K562 (cell line): ENCODE data around the gene CDYL2. TPM values are rescaled to one million over a fixed set of nuclear protein-coding genes. Genes with fewer than 3 reads are reported as not detected.

Experiments used
- ATAC-seq: fragments of 200-7000 bp; cut with Tn5 transposase; 3 replicates; pipeline ENCODE4 v1.9.1; 2020; ENCODE audit warnings: moderate library complexity
- BruUV-seq: library from RNA; stranded (reverse); fragments of 400-500 nt; replicated peaks from 2 replicates; lab custom pipeline; 2021; lab: Mats Ljungman, UMichigan
- CTCF ChIA-PET: fragments of 300-600 bp; formaldehyde crosslinking; extraction: SDS; loops from one replicate; lab custom pipeline; 2021; ENCODE audit warnings: low intra/inter-chr PET ratio; lab: Yijun Ruan, JAX
- POLR2A ChIA-PET: fragments of 300-600, 350-650 bp; sonication (Branson Sonifier 250); formaldehyde crosslinking; extraction: SDS; loops from one replicate; lab custom pipeline; 2021; ENCODE audit warnings: antibody characterized with exemption, inconsistent platforms; lab: Yijun Ruan, JAX
- DNase-seq, 4 experiments: peaks; one replicate each; pipeline versions ENCODE4 v3.0.0 to v3.0.0-alpha.2; 2011 to 2018; ENCODE audit warnings: low spot score in 3 of 4, mixed read lengths in 3 of 4; ENCODE audit errors: extremely low read depth in 1 of 4
- FAIRE-seq: peaks from 2 replicates; lab custom pipeline; 2011; peaks lifted over from hg19 to GRCh38; lab: Jason Lieb, UNC
- H2AFZ ChIP-seq: 2 replicates; pipeline ENCODE4 v1.6.0; 2011; ENCODE audit warnings: low read depth, low read length, control low read depth, inconsistent platforms
- H3K27ac ChIP-seq: fragments of 200-600 bp; 3 replicates; pipeline ENCODE4 v1.8.0; 2011; ENCODE audit warnings: low read depth, mild to moderate bottlenecking, control low read depth, inconsistent platforms, low read length, moderate library complexity, mixed read lengths; ENCODE audit errors: extremely low read depth
- H3K27me3 ChIP-seq, 2 experiments: fragments of 300-600 bp in 1 of 2; 2 replicates in 1 of 2; 3 replicates in 1 of 2; pipeline versions ENCODE4 v1.6.0 to v1.8.0; 2011; ENCODE audit warnings: inconsistent platforms in 2 of 2, low read length in 2 of 2, mild to moderate bottlenecking in 1 of 2, mixed read lengths in 1 of 2, moderate library complexity in 1 of 2; ENCODE audit not compliant: control insufficient read depth in 2 of 2, insufficient read depth in 2 of 2
- H3K36me3 ChIP-seq: fragments of 300-600 bp; 3 replicates; pipeline ENCODE4 v1.8.0; 2011; ENCODE audit warnings: mild to moderate bottlenecking, low read length, inconsistent platforms; ENCODE audit not compliant: control insufficient read depth, insufficient read depth
- H3K4me1 ChIP-seq, 2 experiments: fragments of 200-600 bp in 1 of 2; replicated peaks in 1 of 2; 2 replicates in 1 of 2; 3 replicates in 1 of 2; pipeline versions ENCODE4 v1.5.1 to v1.8.0; 2011; ENCODE audit warnings: inconsistent platforms in 2 of 2, low read length in 2 of 2, mild to moderate bottlenecking in 1 of 2, mixed read lengths in 1 of 2, moderate library complexity in 1 of 2; ENCODE audit not compliant: control insufficient read depth in 2 of 2, insufficient read depth in 2 of 2
- H3K4me2 ChIP-seq: 2 replicates; pipeline ENCODE4 v1.6.1; 2011; ENCODE audit warnings: low read length, control low read depth, inconsistent platforms, mixed read lengths; ENCODE audit not compliant: insufficient read depth
- H3K4me3 ChIP-seq: fragments of 200-600 bp; sonication (generic), shearing (Covaris generic); 2 replicates; pipeline ENCODE4 v1.5.1; 2016; ENCODE audit warnings: control low read depth, inconsistent platforms
- H3K79me2 ChIP-seq: fragments of 200-600 bp; 3 replicates; pipeline ENCODE4 v1.8.0; 2011; ENCODE audit warnings: low read length, inconsistent platforms; ENCODE audit not compliant: control insufficient read depth, insufficient read depth
- H3K9ac ChIP-seq, 2 experiments: 2 replicates each; pipeline versions ENCODE4 v1.6.0 to v1.6.1; 2011; ENCODE audit warnings: low read depth in 2 of 2, low read length in 2 of 2, control low read depth in 1 of 2, inconsistent platforms in 1 of 2, mild to moderate bottlenecking in 1 of 2, mixed read lengths in 1 of 2; ENCODE audit not compliant: insufficient read depth in 1 of 2
- H3K9me1 ChIP-seq: one replicate; pipeline ENCODE4 v1.6.0; 2011; ENCODE audit warnings: inconsistent platforms, mild to moderate bottlenecking, low read length, moderate library complexity; ENCODE audit not compliant: control insufficient read depth, insufficient read depth
- H3K9me3 ChIP-seq: replicated peaks from 2 replicates; pipeline ENCODE4 v1.5.1; 2011; ENCODE audit warnings: low read depth, low read length, inconsistent platforms; ENCODE audit not compliant: control insufficient read depth, insufficient read depth
- H4K20me1 ChIP-seq: replicated peaks from 2 replicates; pipeline ENCODE4 v1.6.1; 2011; ENCODE audit warnings: low read length, inconsistent platforms, mixed read lengths; ENCODE audit not compliant: control insufficient read depth, insufficient read depth
- CHD4 ChIP-seq: fragments of 200-600 bp; sonication (generic); IDR thresholded peaks from 3 replicates; pipeline ENCODE4 v1.6.1; 2012; ENCODE audit warnings: low read depth, mild to moderate bottlenecking, mixed read lengths, low read length, inconsistent platforms; ENCODE audit not compliant: insufficient read depth, insufficient replicate concordance, poor library complexity, severe bottlenecking
- MAFG ChIP-seq: fragments of 450-650 bp; conservative IDR thresholded peaks from 2 replicates; pipeline ENCODE4 v1.6.1; 2016; ENCODE audit warnings: missing genetic modification characterization, missing compliant biosample characterization
- MIER1 ChIP-seq: fragments of 450-650 bp; IDR thresholded peaks from 2 replicates; pipeline ENCODE4 v1.6.1; 2016; ENCODE audit warnings: antibody characterized with exemption, mild to moderate bottlenecking, low read depth
- RBM17 ChIP-seq: fragments of 200-400 bp; formaldehyde crosslinking; IDR thresholded peaks from 2 replicates; pipeline ENCODE4 v1.6.1; 2017; ENCODE audit warnings: low read depth, mild to moderate bottlenecking, low read length, borderline replicate concordance
- WGBS: fragments of 100-300 bp; shearing (Covaris generic); methylation state at CpG from one replicate; pipeline ENCODE4 v1.1.6; 2016; ENCODE audit warnings: low coverage, mixed read lengths; ENCODE audit not compliant: insufficient coverage; ENCODE audit errors: missing lambda C conversion rate; 5-methylcytosine and 5-hydroxymethylcytosine counted together
- in situ Hi-C: fragments of 300-500 bp; cut with MboI; formaldehyde crosslinking; loops from 4 replicates; pipeline ENCODE4 v1.15.0; 2018; ENCODE audit warnings: inconsistent platforms, mixed read lengths
- intact Hi-C: fragments of 100-400 bp; cut with micrococcal nuclease; formaldehyde crosslinking; loops from 2 replicates; pipeline ENCODE4 v1.14.2; 2022
- polyA plus RNA-seq, 8 experiments: library from polyadenylated mRNA; depleted of rRNA in 4 of 8; stranded (reverse) in 5 of 8; unstranded in 3 of 8; fragments of >200 nt; fragmentation: Nextera tagmentation in 2 of 8; fragmentation: Illumina TruSeq in 1 of 8; extraction: Ambion mirVana in 2 of 8; extraction: Trizol in 1 of 8; gene quantifications; 2 replicates each; pipeline versions ENCODE4 v1.2.1 to v1.2.3, GENCODE V29; 2011 to 2014; ENCODE audit warnings: inconsistent platforms in 1 of 8, missing spikeins in 1 of 8
- total RNA-seq, 7 experiments: library from RNA; depleted of rRNA in 6 of 7; stranded (reverse); fragments of >200 nt in 6 of 7; fragmentation: Illumina TruSeq in 2 of 7; extraction: Trizol in 2 of 7; gene quantifications; 2 replicates each; pipeline versions ENCODE4 v1.2.1 to v1.2.3, GENCODE V29; 2011 to 2021; ENCODE audit warnings: low replicate concordance in 1 of 7
- TF ChIP-seq, protein P1 (sequence below): sonication (generic); formaldehyde crosslinking; IDR thresholded peaks from 2 replicates; pipeline ENCODE4 v1.8.1; 2022; ENCODE audit warnings: missing genetic modification reagents
- TF ChIP-seq, protein P2 (sequence below): fragments of 450-650 bp; IDR thresholded peaks from 2 replicates; pipeline ENCODE4 v1.6.1; 2016

CDYL2 gene
- total and polyA plus RNA-seq, 9 of the 15 experiments (the other 6 are each of a cell fraction or from before 2014, with no cell fraction given): under 0.01 to 0.04 (median 0.01) TPM; not detected in 6

DNA sequence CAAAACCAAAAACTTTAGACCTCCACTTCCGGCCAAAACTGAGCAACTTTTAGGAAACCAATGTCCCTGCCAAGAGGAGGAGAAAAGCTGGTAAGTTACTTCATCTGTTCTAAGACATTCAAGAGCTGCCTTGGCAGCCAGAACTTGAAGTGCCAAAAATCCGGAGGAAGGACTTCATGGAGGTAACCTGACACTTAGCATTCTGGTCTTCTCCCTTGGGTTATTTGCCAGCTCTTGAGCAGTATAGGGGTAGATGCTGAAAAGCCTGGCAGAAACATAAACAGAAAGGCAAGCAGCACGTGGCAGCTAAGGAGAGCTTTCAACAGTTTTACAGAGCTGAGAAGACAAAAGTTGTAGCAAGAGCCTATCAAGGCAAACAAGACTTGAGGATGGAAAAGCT lies 53.2 kb downstream of the CDYL2 start:
- DNase-seq (no peak), ATAC-seq (no peak), FAIRE-seq (no peak)
- H3K9me1 ChIP-seq: no peaks in the 10 kb centered on the region
- CTCF ChIA-PET: no interaction called here
- no peaks in the 10 kb centered on the region for H3K4me1 ChIP-seq
- 2% methylated on average over 3 of the region's 3 CpGs for WGBS
- TF ChIP-seq CHD4: no peak
- TF ChIP-seq, protein P1, sequence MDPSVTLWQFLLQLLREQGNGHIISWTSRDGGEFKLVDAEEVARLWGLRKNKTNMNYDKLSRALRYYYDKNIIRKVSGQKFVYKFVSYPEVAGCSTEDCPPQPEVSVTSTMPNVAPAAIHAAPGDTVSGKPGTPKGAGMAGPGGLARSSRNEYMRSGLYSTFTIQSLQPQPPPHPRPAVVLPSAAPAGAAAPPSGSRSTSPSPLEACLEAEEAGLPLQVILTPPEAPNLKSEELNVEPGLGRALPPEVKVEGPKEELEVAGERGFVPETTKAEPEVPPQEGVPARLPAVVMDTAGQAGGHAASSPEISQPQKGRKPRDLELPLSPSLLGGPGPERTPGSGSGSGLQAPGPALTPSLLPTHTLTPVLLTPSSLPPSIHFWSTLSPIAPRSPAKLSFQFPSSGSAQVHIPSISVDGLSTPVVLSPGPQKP: no peak
- no peak for TF ChIP-seq MAFG
- TF ChIP-seq, protein P2, sequence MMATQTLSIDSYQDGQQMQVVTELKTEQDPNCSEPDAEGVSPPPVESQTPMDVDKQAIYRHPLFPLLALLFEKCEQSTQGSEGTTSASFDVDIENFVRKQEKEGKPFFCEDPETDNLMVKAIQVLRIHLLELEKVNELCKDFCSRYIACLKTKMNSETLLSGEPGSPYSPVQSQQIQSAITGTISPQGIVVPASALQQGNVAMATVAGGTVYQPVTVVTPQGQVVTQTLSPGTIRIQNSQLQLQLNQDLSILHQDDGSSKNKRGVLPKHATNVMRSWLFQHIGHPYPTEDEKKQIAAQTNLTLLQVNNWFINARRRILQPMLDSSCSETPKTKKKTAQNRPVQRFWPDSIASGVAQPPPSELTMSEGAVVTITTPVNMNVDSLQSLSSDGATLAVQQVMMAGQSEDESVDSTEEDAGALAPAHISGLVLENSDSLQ: no peak
- no peak for TF ChIP-seq RBM17
- TF ChIP-seq MIER1: no peak
- H3K27ac ChIP-seq: no peak overlapping the region
- no peak overlapping the region for H3K4me3 ChIP-seq
- H3K27me3 ChIP-seq: no peaks in the 10 kb centered on the region
- H3K4me2 ChIP-seq: no peak overlapping the region
- H4K20me1 ChIP-seq: no peaks in the 10 kb centered on the region; the same call in 1 of the 2 replicates
- no TSS peak for BruUV-seq
- no peak overlapping the region for H3K9ac ChIP-seq
- H3K79me2 ChIP-seq: no peaks in the 10 kb centered on the region
- H3K36me3 ChIP-seq: no peaks in the 10 kb centered on the region
- no peaks in the 10 kb centered on the region for H3K9me3 ChIP-seq
- in situ Hi-C loops (no loop called here), intact Hi-C loops (no loop called here)
- POLR2A ChIA-PET: interaction anchor here (0.5 to 1.1 kb wide), 3 partner anchors 17 to 1615 kb away, joined by 3 to 5 read pairs (median 3); no protein-coding TSS in a partner anchor
- no peak overlapping the region for H2AFZ ChIP-seq
